A673 (cell line): Measurements from ENCODE around the gene RTRAF. TPM values are rescaled to one million over a fixed set of nuclear protein-coding genes. Genes with fewer than 3 reads are reported as not detected.

Experiments
- BruUV-seq: library from RNA; stranded (reverse); fragments of 400-500 nt; replicated peaks from 2 replicates; lab custom pipeline; 2021; lab: Mats Ljungman, UMichigan
- CTCF ChIA-PET: fragments of 300-600 bp; sonication (Branson Sonifier 250); formaldehyde crosslinking; loops from one replicate; lab custom pipeline; 2022; ENCODE audit warnings: antibody characterized with exemption; lab: Charles Lee
- POLR2A ChIA-PET: fragments of 300-600 bp; sonication (Branson Sonifier 250); formaldehyde crosslinking; loops from one replicate; lab custom pipeline; 2022; ENCODE audit warnings: antibody characterized with exemption; ENCODE audit not compliant: low non-redundant PET; lab: Charles Lee
- DNase-seq: peaks from one replicate; pipeline ENCODE4 v3.0.0-alpha.2; 2015; ENCODE audit warnings: low spot score
- H3K27ac ChIP-seq: fragments of 200-600 bp; sonication (generic); 2 replicates; pipeline ENCODE4 v1.5.1; 2016; ENCODE audit warnings: mixed run types, low read depth, mild to moderate bottlenecking, mixed read lengths, antibody characterized with exemption, low read length; ENCODE audit not compliant: poor library complexity, severe bottlenecking
- H3K27me3 ChIP-seq: fragments of 200-600 bp; sonication (generic); replicated peaks from 2 replicates; pipeline ENCODE4 v1.6.1; 2017; ENCODE audit warnings: mixed run types, low read depth, mild to moderate bottlenecking, mixed read lengths, antibody characterized with exemption, low read length; ENCODE audit not compliant: insufficient read depth, poor library complexity
- H3K36me3 ChIP-seq: fragments of 200-600 bp; sonication (generic); 2 replicates; pipeline ENCODE4 v1.6.1; 2016; ENCODE audit warnings: mixed run types, mild to moderate bottlenecking, mixed read lengths, antibody characterized with exemption, low read length; ENCODE audit not compliant: insufficient read depth, poor library complexity, severe bottlenecking
- H3K4me1 ChIP-seq: fragments of 200-600 bp; sonication (generic); 2 replicates; pipeline ENCODE4 v1.6.1; 2017; ENCODE audit warnings: mixed run types, mild to moderate bottlenecking, mixed read lengths, antibody characterized with exemption, low read length; ENCODE audit not compliant: insufficient read depth, poor library complexity, severe bottlenecking
- H3K4me3 ChIP-seq: fragments of 200-600 bp; sonication (generic); 2 replicates; pipeline ENCODE4 v1.5.1; 2016; ENCODE audit warnings: low read depth, mixed run types, mild to moderate bottlenecking, mixed read lengths, low read length; ENCODE audit not compliant: poor library complexity, severe bottlenecking
- H3K9me3 ChIP-seq: fragments of 200-600 bp; sonication (generic); 2 replicates; pipeline ENCODE4 v1.6.1; 2016; ENCODE audit warnings: mixed run types, low read depth, mild to moderate bottlenecking, mixed read lengths, antibody characterized with exemption, low read length; ENCODE audit not compliant: poor library complexity, severe bottlenecking
- CTCF ChIP-seq: fragments of 300-800, 200-600 bp; sonication (generic); conservative IDR thresholded peaks from 2 replicates; pipeline ENCODE4 v1.5.1; 2017; ENCODE audit warnings: low read depth, mild to moderate bottlenecking, antibody characterized with exemption, low read length, moderate library complexity, mixed read lengths
- EZH2 ChIP-seq: fragments of 200-600 bp; sonication (generic); IDR thresholded peaks from 2 replicates; pipeline ENCODE4 v1.6.1; 2017; ENCODE audit warnings: borderline replicate concordance, low read depth, mild to moderate bottlenecking, mixed read lengths, antibody characterized with exemption, low read length; ENCODE audit not compliant: poor library complexity, severe bottlenecking
- intact Hi-C: fragments of 100-400 bp; cut with micrococcal nuclease; formaldehyde crosslinking; loops from one replicate; pipeline ENCODE4 v1.10.0; 2022; ENCODE audit not compliant: unreplicated experiment
- total RNA-seq: library from RNA; stranded (reverse); gene quantifications from 2 replicates; pipeline ENCODE4 v1.2.3, GENCODE V29; 2021

Gene RTRAF
- total RNA-seq, 1 experiment from 2014 or later, result 267 TPM

- POLR2A ChIA-PET, result interaction anchor here (0.6 kb wide), 1 partner anchor 113 kb away, joined by 3 read pairs; no protein-coding TSS in a partner anchor
- intact Hi-C loops, result no loop called here
Measured at GRCh38 chr14:52020866-52021717, 31.7 kb downstream of the RTRAF start.

GRCh38 chr14:52021957-52022600, 32.7 kb downstream of the RTRAF start:
- POLR2A ChIA-PET, result no interaction called here

More at GRCh38 chr14:52020866-52021717, 31.7 kb downstream of the RTRAF start:
- BruUV-seq, result no TSS peak
- Histone ChIP-seq H3K27me3 (no peaks in the 10 kb centered on the region), H3K9me3 (no peaks in the 10 kb centered on the region), H3K27ac (peak overlapping the region; percentile 60), H3K4me1 (peaks cover 35% of the 10 kb centered on the region), H3K36me3 (peaks cover 11% of the 10 kb centered on the region), H3K4me3 (no peak overlapping the region)
- peak; percentile 77 for DNase-seq
- CTCF ChIA-PET, result interaction anchor here (0.7 kb wide), 1 partner anchor 782 kb away, joined by 5 read pairs; no protein-coding TSS in a partner anchor
- TF ChIP-seq CTCF (no peak), EZH2 (no peak)

More at GRCh38 chr14:52021957-52022600, 32.7 kb downstream of the RTRAF start:
- TF ChIP-seq CTCF (no peak), EZH2 (no peak)
- no peaks in the 10 kb centered on the region for H3K9me3 ChIP-seq
- intact Hi-C loops, result no loop called here
- H3K27ac ChIP-seq, result peak overlapping the region; percentile 60
- H3K4me1 ChIP-seq, result peaks cover 35% of the 10 kb centered on the region
- H3K4me3 ChIP-seq, result no peak overlapping the region
- CTCF ChIA-PET, result no interaction called here
- H3K36me3 ChIP-seq, result peaks cover 11% of the 10 kb centered on the region
- H3K27me3 ChIP-seq, result no peaks in the 10 kb centered on the region
- DNase-seq, result no peak
- BruUV-seq, result no TSS peak
